Ascending aorta (tissue), 2 donors: ENCODE results near the gene CUEDC2. TPM values are rescaled to one million over a fixed set of nuclear protein-coding genes. Genes with fewer than 3 reads are reported as not detected.

ENCODE experiments used
- DNase-seq, 2 donors: peaks; one replicate each; pipeline ENCODE4 v3.0.0-alpha.2; 2019; ENCODE audit warnings: low spot score in 2 of 2
- H3K27ac ChIP-seq, 2 donors: fragments of 200-600 bp; sonication (generic); one replicate each; pipeline ENCODE4 v1.5.1; 2016 to 2017; ENCODE audit warnings: mild to moderate bottlenecking in 1 of 2
- H3K27me3 ChIP-seq: fragments of 200-600 bp; sonication (generic); one replicate; pipeline ENCODE4 v1.5.1; 2017
- H3K36me3 ChIP-seq, 2 donors: fragments of 200-600 bp; sonication (generic); one replicate each; pipeline ENCODE4 v1.5.1; 2016
- H3K4me1 ChIP-seq, 2 donors: fragments of 200-600 bp; sonication (generic); one replicate each; pipeline ENCODE4 v1.5.1; 2016 to 2017; ENCODE audit warnings: mild to moderate bottlenecking in 1 of 2
- H3K4me3 ChIP-seq, 2 donors: fragments of 200-600 bp; sonication (generic); one replicate each; pipeline ENCODE4 v1.5.1; 2016 to 2017; ENCODE audit warnings: mild to moderate bottlenecking in 1 of 2
- H3K9me3 ChIP-seq, 2 donors: fragments of 200-600 bp; sonication (generic); one replicate each; pipeline ENCODE4 v1.5.1; 2016
- intact Hi-C: fragments of 100-400 bp; cut with DNase I; formaldehyde crosslinking; loops from one replicate; pipeline ENCODE4 v1.15.1; 2023
- total RNA-seq: library from RNA; depleted of rRNA; stranded (reverse); fragments of >200 nt; gene quantifications from one replicate; pipeline ENCODE4 v1.1.0, GENCODE V29; 2016
- TF ChIP-seq, protein P1 (sequence below), 3 experiments: fragments of 200-600 bp in 2 of 3; fragments of 450-650 bp in 1 of 3; sonication (generic) in 2 of 3; IDR thresholded peaks; one replicate each; pipeline ENCODE4 v1.5.1; 2016 to 2019; ENCODE audit warnings: antibody characterized with exemption in 3 of 3, mild to moderate bottlenecking in 1 of 3, moderate library complexity in 1 of 3

Gene CUEDC2
- total RNA-seq, 1 donor from 2014 or later = 45.1 TPM

DNA sequence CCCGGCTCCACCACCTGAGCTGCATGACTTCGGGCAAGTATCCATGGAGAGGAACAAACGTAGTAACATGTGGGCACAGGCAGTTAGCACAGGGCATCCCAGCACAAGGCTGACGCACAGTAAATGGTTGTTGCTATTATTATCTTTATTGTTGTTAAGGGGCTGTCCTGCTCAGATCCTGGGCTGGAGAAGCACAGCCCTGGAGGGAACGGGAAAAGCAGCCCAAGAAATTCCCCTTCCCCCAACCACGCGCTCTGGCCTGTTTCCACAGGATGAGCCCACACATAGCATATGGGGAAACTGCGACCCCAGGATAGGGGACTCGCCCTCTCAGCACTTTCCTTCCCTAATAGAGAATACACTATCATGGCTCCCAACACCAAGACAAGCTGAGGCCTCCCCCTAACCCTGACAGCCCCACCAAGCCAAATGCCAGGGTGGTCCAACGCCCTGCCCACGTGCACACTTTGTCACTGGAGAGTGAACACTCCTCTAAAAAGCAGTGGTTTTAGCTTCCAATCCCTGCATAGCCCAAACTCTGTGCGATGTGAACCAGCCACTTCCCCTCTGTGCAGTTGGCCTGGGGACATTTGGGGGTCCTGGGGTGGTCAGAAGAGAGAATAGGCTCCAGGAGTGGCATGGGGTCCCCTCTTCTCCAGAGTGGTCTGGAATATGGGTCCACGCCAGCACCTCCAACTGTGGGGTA lies 24.8 kb downstream of the CUEDC2 start:
- peaks cover 12% of the 10 kb centered on the region for H3K27me3 ChIP-seq
- intact Hi-C loops = no loop called here
- H3K36me3 ChIP-seq = peaks cover 0 to 7% of the 10 kb centered on the region in 2 donors
- DNase-seq = no peak
- H3K9me3 ChIP-seq = no peaks in the 10 kb centered on the region
- no peak overlapping the region for H3K27ac ChIP-seq
- no peak overlapping the region for H3K4me3 ChIP-seq
- TF ChIP-seq, protein P1, sequence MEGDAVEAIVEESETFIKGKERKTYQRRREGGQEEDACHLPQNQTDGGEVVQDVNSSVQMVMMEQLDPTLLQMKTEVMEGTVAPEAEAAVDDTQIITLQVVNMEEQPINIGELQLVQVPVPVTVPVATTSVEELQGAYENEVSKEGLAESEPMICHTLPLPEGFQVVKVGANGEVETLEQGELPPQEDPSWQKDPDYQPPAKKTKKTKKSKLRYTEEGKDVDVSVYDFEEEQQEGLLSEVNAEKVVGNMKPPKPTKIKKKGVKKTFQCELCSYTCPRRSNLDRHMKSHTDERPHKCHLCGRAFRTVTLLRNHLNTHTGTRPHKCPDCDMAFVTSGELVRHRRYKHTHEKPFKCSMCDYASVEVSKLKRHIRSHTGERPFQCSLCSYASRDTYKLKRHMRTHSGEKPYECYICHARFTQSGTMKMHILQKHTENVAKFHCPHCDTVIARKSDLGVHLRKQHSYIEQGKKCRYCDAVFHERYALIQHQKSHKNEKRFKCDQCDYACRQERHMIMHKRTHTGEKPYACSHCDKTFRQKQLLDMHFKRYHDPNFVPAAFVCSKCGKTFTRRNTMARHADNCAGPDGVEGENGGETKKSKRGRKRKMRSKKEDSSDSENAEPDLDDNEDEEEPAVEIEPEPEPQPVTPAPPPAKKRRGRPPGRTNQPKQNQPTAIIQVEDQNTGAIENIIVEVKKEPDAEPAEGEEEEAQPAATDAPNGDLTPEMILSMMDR (IDR thresholded peaks at IDR 0.05) = no peak
- H3K4me1 ChIP-seq = peaks cover 3 to 7% of the 10 kb centered on the region in 2 donors

DNA sequence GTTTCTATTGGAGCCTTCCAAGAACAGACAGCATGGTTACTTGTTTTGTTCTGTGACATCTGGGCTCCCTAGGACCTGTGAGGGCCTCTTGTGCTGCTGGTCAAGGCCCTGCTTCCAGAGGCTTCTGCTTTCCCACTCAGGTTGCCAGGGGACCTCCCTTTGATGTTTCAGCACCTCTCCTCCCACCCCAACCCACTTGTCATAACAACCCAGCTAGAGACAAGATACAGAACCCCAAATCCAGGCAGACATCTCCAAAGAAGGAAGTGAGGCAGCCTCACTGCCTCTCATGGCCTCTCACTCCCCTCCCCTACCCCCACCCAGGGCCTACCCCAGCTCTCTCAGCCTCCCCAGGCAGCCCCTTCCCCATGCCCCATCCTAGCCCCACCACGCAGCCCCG lies 25.6 kb downstream of the CUEDC2 start:
- peaks cover 3 to 7% of the 10 kb centered on the region in 2 donors for H3K4me1 ChIP-seq
- H3K27me3 ChIP-seq = peaks cover 12% of the 10 kb centered on the region
- no peak overlapping the region for H3K4me3 ChIP-seq

DNA sequence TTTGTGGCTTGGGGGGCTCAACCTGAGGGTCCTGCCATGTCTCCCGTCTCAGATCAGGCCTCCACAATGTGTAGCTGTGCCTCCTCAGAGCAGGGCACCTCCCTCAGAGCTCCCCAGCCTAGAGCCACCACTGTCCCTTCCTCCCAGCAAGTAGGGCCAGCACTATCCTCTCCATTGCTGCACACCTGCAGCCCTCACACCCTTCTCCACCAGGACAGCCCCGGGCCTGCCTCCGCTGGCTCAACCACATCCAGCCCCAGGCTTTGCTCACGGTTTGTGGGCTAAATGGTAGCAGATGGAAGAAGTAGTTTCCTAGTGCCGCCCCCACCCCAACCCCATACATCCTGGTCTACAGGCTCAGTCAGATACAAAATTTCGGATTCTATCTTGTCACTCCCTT lies 26.7 kb downstream of the CUEDC2 start:
- Histone ChIP-seq H3K4me1 (peaks cover 3 to 7% of the 10 kb centered on the region in 2 donors), H3K4me3 (no peak overlapping the region), H3K27me3 (peaks cover 11% of the 10 kb centered on the region), H3K9me3 (no peaks in the 10 kb centered on the region), H3K36me3 (peaks cover 13 to 26% of the 10 kb centered on the region in 2 donors), H3K27ac (no peak overlapping the region)
- DNase-seq = no peak
- TF ChIP-seq, protein P1 (IDR thresholded peaks at IDR 0.05) = no peak
- intact Hi-C loops = no loop called here

More for the DNA sequence above, 25.6 kb downstream of the CUEDC2 start:
- TF ChIP-seq, protein P1 (IDR thresholded peaks at IDR 0.05) = no peak
- intact Hi-C loops = no loop called here
- Histone ChIP-seq H3K9me3 (no peaks in the 10 kb centered on the region), H3K27ac (no peak overlapping the region), H3K36me3 (peaks cover 2 to 14% of the 10 kb centered on the region in 2 donors)
- no peak for DNase-seq

DNA sequence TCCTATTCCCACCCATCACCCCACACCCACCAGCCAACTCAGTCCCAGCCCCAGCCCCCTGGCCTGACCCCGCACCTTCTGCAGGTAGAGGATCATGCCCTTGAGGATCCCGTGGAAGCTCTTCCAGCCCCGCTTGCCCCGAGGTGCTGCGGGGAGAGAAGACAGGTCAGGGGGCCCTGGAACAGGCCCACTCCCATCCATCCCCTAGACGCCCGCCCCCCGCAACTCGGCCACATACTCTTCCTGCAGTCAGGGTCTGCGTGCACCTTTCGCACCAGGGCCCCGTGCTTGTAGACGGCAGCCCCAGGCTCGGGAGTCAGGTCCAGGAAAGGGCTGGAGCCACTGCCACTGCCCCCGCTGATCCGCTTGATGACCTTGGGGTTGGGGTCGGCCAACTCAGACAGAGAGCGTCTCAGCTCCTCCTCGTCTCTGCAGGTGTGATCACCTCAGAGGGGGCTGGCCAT lies 27.2 kb downstream of the CUEDC2 start:
- intact Hi-C loops = no loop called here
- H3K4me1 ChIP-seq = peaks cover 3 to 8% of the 10 kb centered on the region in 2 donors

DNA sequence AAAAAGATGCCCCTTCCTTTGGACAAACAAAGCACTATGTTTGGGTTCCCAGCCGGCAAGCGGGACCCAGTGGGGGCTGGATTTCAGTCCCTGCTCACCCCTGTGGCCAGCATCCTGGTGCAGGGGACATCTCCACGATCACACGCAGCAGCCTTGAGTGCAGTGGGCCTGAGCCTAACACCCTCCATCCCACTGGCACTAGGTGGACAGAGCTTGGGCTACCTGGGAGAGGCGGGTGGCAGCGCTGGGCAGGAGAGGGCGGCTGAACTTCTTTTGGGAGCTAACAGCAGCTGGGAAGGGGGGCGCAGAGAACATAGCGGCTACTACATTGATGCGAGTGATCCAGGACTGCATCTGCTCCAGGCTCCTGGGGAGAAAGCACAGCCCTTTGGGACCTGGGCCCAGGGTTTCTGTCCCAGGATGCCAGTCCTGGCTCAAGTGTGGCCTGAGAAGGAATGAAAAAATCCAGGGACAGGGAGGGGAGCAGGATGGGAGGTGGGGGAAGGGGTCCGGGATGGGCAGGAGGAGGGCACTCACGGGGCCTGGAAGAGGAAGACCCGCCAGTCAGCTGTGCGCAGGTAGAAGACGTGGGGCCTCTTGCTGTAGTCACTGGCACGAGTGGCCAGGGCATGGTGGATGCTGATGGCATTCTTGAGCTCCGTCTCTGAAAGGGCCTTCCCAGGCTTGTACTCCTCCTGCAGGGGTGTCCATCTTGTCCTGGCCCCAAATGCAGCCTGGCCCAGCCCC lies 27.8 kb downstream of the CUEDC2 start:
- intact Hi-C loops = no loop called here
- peaks cover 8 to 14% of the 10 kb centered on the region in 2 donors for H3K4me1 ChIP-seq
- TF ChIP-seq, protein P1 (IDR thresholded peaks at IDR 0.05) = no peak
- H3K36me3 ChIP-seq = peaks cover 13 to 26% of the 10 kb centered on the region in 2 donors
- no peak overlapping the region for H3K4me3 ChIP-seq
- DNase-seq = no peak
- H3K27ac ChIP-seq = no peak overlapping the region
- peaks cover 6% of the 10 kb centered on the region for H3K27me3 ChIP-seq
- no peaks in the 10 kb centered on the region for H3K9me3 ChIP-seq

More for the DNA sequence above, 27.2 kb downstream of the CUEDC2 start:
- DNase-seq = no peak
- Histone ChIP-seq H3K27ac (no peak overlapping the region), H3K9me3 (no peaks in the 10 kb centered on the region), H3K27me3 (peaks cover 7% of the 10 kb centered on the region), H3K4me3 (no peak overlapping the region), H3K36me3 (peaks cover 13 to 26% of the 10 kb centered on the region in 2 donors)
- TF ChIP-seq, protein P1 (IDR thresholded peaks at IDR 0.05) = no peak
